Prostate gland (tissue), 2 donors: ENCODE results near the gene TSEN15.

ENCODE experiments used
- POLR2A ChIP-seq: fragments of 450-650 bp; IDR thresholded peaks from one replicate; pipeline ENCODE4 v1.6.1; 2016; ENCODE audit warnings: antibody characterized with exemption, mild to moderate bottlenecking
- TF ChIP-seq, protein P1 (sequence below), 4 experiments: fragments of 200-600 bp in 2 of 4; fragments of 450-650 bp in 2 of 4; sonication (generic) in 2 of 4; IDR thresholded peaks; 1 replicate in 3 of 4; 2 replicates in 1 of 4; pipeline ENCODE4 v1.5.1; 2016 to 2019; ENCODE audit warnings: antibody characterized with exemption in 4 of 4, mild to moderate bottlenecking in 2 of 4, moderate library complexity in 2 of 4

DNA sequence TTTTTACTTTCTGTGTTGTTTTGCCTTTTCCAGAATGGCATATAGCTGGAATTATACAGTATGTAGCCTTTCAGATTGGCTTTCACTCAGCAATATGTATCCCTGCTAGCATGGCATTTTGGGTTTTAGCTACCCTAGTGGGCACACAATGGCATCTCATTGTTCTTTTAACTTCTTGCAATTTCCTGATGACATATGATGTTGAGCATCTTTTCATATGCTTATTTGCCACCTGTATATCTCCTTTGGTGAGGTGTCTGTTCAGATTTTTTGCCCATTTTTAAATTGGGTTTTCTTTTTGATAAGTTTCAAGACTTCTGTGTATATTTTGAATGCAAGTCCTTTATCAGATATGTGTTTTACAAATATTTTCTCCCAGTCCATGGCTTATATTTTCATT is 14.0 kb downstream of the TSEN15 start:
- TF ChIP-seq, protein P1, sequence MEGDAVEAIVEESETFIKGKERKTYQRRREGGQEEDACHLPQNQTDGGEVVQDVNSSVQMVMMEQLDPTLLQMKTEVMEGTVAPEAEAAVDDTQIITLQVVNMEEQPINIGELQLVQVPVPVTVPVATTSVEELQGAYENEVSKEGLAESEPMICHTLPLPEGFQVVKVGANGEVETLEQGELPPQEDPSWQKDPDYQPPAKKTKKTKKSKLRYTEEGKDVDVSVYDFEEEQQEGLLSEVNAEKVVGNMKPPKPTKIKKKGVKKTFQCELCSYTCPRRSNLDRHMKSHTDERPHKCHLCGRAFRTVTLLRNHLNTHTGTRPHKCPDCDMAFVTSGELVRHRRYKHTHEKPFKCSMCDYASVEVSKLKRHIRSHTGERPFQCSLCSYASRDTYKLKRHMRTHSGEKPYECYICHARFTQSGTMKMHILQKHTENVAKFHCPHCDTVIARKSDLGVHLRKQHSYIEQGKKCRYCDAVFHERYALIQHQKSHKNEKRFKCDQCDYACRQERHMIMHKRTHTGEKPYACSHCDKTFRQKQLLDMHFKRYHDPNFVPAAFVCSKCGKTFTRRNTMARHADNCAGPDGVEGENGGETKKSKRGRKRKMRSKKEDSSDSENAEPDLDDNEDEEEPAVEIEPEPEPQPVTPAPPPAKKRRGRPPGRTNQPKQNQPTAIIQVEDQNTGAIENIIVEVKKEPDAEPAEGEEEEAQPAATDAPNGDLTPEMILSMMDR (IDR thresholded peaks at IDR 0.05), result no peak
- no peak for TF ChIP-seq POLR2A
